Daoy (cell line): ENCODE measurements around the gene MYO15B. TPM values are rescaled to one million over a fixed set of nuclear protein-coding genes. Genes with fewer than 3 reads are reported as not detected.

Source experiments
- DNase-seq: peaks from one replicate; pipeline ENCODE4 v3.0.0-alpha.2; 2015; ENCODE audit warnings: low read depth
- total RNA-seq: library from RNA; depleted of rRNA; stranded (reverse); fragments of >200 nt; shearing (Covaris generic); gene quantifications from 2 replicates; pipeline ENCODE4 v1.2.3, GENCODE V29; 2014

The MYO15B gene
- total RNA-seq, 1 experiment from 2014 or later: 0.69 TPM

DNA sequence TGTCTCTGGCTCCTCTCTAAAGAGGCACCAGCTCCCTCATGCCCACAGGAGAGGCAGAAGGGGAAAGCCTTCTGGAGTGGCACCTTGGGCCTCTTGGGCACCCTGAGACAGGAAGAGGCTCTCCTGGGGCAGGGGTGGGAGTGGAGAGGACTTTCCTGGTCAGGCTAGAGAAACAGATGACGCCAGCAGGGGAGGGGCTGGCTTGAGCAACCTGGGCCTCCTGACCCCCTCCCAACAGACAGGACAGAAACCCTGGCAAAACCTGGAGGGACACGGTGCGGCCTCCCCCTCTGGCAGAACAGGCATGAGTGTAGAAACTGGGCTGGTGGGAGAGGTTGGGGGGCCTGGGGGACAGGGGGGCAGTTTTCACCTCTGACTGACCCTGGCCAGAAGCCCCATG is 51.7 kb downstream of the MYO15B start:
- DNase-seq: no peak

DNA sequence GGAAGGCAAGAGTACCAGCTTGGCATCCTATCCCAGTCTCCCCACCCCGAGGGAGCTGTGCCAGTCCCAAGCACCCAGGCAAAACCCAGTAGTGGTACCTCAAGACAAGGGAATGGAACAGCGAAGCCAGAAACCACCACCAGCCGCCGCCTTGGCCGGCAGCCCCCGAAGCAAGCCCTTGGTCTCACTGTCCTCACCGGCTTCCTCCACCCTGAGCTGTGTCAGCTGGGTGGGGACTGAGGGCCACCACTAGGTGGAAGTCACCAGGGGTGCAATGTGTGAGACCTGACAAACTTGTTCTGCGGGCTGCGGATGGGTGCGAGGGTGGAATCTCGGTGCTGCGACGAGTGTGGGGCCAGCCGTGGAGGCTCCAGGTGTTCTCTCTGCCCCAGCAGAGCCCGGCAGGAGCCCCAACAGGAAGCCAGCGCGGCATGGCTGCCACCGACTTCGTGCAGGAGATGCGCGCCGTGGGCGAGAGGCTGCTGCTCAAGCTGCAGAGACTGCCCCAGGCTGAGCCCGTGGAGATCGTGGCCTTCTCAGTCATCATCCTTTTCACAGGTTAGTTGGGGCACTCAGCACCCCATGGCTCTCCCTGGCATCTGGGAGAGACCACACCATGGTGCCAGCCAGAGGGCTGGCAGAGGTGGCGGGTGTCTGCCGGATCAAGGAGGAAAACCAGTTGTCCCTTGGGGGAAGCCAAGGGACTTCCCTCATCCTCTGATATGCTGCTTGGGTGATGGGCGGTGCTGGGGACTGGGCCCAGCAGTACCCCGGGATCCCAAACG is 52.4 kb downstream of the MYO15B start:
- DNase-seq: no peak

DNA sequence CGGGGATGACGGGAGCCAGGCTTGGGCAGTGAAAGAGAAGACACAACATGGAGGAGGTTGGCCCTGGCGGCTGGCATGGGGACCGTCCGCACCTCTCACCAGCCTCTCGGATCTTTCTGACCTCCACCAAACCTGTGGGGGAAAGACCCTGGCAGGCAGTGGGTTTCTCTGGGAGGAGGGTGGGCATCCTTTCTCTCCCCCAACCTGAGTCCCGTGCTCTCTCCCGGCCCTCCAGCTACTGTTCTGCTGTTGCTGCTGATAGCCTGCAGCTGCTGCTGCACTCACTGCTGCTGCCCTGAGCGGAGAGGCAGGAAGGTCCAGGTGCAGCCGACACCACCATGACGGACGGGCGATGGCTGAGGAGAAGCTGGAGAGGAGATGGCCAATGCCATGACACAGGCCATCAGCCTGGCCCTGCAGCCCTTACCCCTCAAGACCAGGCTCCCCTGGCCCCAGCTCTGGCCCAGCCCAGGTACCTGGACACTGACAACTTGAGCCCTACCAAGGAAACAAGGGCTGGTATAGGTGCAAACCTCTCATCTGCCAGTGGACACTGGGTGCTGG is 53.0 kb downstream of the MYO15B start:
- DNase-seq: no peak

DNA sequence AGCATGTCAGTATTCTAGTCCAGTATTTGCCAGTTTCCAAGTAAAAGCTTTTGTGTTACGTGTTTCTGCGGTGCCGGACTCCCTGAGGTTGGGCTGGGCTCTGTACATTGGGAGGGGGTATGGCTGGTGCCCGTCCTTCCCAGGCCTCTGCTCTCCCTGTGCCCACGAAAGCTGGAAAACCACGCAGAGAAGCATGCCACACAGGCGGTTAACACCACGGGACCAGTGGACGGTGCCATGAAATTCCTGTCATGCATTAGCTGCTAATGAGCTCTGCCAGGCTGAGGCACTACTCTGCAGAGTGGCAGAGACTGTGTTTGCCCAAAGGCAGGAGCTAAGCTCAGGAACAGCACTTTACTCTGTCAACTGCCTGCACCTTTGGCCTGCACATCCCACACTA is 53.7 kb downstream of the MYO15B start:
- no peak for DNase-seq

DNA sequence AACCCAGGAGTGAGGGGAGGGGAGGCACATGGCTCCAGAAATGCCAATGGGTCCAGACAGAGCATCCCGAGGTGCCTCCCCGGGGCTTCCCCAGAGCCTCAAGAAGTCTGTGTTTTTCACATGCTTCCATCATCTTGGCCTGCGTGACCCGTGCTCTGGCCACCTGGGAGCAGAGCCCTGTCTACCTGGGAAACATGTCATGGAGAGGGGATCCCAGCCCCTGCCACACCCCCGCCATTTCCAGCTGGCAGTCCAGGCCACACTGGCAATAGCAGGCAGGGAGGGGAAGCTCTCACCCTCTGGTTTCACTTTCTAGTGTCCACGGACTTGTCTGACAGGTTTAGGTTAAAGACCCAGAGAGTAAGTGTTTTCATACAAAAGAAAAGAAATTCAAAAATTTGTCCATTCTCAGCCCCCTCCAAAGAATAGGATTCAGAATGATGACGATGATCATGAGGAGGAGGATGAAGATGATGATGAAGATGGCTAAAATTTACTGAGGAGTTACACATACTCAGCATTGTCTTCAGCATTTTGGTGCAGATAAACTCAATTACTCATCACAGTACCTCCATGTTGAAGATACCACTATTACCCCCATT is 54.7 kb downstream of the MYO15B start:
- no peak for DNase-seq

DNA sequence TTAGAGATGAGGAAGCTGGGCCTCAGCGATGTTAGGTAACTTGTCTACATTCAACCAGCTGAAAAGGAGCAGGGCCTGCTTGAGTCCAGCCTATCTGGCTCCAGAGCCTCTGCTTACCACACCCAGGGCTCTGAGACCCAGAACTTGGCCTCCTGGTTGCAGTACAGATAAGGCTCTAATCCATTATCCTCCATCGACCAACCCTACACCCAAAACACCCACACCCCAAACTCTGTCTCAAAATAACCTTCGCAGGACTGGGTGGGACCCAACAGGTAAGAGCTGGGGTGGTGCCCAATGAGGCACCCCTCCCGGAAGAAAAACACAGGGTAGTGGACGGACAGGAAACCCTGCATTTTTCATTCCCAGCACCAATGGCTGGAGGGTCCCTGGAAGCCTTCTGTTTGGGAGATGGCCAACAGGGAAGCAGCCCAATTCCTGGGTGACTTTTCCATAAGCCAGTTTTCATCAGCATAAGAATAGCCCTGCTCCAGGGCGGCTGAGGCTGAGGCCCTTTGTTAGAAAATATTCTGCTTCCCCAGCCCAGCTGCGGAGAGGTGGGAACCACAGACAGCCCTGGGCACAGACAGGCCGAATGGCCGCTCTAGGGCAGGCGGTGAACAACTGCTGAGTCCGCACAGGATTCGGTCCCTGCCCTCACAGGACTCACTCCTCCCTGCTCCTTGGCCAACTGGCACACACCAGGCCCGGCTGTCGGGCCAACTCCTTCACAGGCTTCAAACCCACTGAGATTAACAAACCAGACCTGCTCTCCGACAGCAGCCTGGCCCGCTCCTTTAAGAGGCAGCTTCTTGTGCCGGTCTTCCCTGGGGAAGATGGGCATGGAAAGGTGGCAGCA is 55.4 kb downstream of the MYO15B start:
- DNase-seq: no peak

DNA sequence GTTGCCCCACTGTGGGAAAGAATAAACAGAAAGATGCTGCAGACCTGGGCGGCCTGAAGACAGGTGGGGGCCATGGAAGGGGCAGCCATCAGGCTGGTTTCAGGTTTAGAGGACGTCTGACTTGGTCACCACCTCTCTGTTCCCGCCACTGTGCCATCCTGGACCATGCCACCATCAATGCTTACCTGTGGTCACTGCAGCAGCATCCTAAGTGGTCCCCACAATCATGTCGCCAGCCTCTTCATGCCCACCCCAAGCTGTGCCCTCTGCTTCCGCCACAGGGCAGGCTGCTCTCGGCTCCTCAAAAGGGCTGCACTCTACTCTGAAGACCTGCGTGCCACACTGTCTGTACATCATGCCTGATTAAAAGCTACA is 56.0 kb downstream of the MYO15B start:
- DNase-seq: no peak

DNA sequence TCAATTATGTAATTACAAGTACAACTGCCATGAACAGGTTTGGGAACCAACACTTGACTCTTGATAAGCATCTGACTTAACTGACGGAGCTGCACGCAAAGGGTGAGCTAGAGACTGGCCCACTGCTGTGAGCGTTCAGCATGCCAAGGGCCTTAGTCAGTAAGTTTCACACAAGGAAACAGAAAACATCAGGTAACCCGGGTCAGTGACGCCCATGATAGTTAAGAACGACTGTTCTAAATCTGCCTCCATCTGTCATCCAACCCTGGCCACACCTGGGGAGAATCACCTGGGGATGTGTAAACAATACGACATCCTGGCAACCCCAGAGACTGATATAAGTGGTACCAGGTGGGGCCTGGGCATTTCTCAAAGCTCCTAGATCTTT is 57.9 kb downstream of the MYO15B start:
- DNase-seq: peak; percentile 92

DNA sequence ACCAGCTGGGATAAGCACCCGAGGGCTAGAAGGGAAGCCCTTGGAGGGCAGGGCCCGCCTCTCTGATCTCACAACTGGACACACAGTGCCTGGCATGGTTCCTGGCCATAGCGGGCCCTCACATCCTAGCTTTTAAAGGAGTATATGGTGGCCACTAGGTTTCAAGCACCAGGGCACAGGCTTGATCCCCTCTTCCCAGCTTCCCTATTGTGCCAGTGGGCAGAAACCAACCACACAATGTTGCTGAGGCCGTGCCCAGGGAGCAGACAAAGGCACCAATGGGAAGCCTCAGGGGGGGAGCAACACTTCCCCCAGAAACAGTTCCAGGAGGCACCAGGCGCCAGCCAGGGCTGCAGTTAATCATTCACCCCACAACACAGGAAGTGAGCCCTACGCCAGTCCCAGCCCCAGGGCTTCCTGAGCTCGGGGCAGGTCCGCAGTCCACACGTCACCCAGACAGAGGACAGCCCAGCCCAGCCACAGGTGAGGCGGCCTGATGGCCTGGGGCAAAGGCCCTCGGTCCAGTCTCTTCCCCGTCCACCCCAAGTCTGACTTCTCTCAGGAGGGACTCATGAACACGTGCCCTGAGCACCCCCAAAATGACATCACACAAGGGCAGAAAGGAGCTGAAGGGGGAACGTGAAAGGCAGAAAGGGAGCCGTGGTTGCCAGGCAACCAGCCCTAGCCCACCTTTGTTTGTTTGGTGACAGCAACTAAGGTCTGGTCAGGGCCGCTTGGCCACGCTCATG is 58.5 kb downstream of the MYO15B start:
- DNase-seq: peak; percentile 86

DNA sequence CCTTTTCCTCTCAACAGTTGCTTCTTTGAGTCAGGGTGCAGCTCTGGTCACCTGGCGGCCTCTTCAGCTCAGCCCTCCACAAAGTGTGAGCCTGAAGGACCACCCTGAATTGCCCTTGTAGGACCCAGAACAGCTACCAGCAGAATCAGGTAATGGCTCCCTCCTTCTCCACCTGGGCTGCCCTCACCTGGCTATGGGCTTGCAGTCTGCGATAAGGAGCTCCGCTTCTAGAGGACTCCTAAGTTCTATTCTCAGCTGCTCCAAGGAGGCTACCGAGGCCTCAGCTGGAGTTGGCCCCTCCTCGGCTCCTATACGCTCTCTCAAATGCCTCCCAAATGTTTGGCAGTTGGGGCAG is 59.0 kb downstream of the MYO15B start:
- no peak for DNase-seq

DNA sequence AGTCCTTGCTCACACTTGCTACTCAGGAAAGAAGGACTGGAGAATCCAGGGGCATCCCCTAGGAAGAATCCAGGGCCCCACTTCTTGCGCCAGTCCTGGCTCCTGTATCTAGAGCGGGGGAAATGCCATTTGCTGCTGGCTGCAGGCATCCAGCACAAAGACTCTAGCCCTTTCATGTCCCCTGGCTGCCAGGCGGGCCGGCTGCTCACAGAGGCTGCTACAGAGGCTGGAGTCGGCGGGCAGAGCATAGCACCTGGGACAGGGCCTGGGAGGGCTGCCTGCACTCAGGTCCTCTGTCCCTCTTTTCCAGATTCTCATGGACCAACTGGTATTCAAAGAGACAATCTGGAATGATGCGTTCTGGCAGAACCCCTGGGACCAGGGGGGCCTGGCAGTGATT is 59.5 kb downstream of the MYO15B start:
- no peak for DNase-seq

DNA sequence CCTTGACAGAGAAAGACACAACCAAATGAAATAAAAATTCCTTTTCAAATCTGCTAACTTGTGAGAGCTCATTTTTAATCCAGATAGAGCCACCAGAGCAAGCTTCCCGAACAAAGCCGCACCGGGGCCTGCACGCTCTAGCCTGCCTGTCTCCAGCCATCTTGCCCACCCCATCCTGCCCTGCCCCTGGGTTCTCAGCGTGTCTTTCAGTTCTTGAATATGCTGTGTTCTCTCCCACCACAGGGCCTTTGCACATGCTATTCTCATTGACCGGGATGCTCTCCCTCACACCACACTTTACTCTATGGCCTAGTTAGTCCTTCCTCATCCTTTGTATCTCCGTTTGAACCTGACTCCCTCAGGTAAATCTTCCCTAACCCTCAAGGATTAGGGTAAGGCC is 60.3 kb downstream of the MYO15B start:
- no peak for DNase-seq

DNA sequence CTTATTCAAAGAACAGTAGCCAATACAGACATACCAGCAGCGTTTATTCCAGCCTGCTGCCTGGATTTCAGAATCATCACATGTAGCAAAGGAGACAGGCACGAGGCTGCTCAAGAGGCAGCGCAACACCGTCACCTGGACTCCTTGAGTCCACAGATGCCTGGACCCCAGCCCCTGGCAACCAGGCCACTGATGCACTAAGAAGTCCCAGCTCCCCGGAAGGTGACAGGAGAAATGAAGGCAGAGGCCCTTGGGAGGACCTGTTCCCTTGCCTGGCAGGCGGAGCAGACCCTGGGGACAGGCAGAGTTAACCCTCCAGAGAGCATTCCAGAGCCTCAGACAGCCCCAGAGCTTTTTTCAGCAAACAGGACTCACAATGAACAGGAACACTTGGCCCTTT is 62.1 kb downstream of the MYO15B start:
- DNase-seq: no peak

DNA sequence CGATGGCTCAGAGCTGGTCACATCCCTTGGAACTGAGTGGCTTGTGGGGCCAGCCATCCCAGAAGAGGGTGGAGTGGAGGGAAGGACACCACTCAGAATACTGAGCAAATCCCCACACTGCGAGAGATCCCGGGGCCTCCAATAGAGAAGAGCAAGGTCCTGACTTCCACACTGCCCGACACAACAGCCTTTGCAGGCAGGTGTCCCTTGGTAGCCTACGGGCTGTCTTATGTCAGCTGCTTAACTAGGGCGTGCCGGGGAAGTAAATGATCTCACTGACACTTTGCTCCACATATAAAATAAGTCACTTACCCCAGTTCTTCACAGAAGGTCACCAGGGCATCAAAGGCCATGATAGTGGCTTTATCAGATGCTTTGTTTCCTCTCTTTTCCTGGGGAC is 63.3 kb downstream of the MYO15B start:
- DNase-seq: no peak

DNA sequence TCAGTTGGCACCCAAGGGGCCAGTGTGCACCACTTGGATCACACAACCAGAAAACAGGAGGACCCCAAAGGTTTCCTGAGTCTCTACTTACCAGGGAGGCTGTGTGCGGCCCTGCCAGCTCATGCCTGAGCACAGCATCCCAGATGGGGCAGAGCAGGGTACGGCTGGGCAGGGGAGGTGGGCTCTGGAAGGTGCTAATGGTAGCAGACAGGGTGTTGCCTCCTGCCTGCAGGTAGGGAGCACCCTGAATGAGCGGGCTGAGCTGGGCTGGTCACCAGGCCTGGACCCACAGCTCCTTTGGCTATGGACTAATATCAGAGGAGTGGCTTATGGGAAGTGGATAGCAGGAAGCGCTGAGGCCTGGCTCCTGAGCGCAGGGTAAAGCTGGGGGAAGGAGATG is 64.7 kb downstream of the MYO15B start:
- DNase-seq: no peak

DNA sequence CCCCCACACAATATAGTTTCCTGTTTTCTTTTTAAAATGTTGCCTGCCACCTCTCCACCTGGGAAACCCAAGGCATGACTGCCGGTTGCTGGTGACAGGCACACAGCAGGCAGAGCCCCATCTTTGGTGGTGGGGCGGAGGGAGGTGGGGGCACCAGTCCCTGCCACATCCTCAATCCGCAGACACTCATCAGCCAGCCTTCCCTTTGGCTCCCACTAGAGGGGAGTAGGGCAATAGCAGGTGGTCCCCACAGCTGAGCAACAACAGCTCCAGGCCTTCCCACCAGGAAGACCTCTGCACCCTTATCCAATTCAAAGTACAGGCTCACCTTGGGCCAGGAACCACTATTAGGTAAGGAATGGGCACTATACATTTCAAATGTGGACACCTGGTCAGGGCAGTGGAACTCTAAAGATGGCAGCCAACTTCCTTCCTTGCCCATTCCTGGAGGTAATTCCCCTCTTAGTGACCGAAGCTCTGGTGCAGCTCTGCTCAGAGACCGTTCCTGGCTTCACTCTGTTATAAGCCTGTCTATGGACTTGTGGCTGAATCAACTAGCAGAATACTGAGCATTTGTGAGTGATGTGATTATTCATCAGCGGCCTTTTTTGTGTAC is 65.4 kb downstream of the MYO15B start:
- DNase-seq: peak; percentile 52

DNA sequence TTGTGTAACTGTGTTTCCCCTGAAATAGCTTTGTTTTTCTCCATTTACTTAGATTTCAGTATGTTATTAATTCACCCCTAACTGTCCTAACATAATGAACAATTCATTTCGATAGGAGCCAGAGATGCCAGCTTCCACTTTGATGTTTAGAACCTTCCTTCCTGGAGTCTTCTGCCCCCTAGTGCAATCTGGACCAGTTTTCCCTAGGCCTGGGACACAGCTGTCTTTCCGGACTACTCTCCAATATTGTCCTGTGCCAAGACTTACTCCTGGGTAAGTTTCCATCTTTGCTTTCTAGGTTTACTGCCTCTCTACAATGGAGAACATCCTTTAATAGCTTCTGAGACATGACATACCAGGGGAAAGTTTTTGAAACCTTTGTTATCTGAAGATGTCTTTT is 66.6 kb downstream of the MYO15B start:
- DNase-seq: no peak

DNA sequence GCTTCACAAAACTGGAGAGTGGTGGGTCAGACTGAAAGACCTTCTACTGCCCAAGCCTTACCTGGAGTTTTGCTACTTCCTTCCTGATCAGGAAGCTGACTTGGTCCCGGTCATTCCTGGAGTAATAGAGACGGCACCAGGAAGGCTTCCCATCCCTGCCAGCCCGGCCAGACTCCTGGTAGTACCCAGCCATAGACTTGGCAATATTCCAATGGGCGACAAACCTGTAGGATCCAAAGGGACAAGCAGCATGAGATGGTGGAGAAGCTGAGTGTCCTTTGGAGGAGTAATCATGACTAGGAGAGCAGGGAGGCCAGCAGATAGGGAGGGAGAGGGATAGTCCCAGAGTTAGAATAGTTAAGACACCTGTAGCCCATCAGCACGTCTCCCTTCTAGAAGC is 70.6 kb downstream of the MYO15B start:
- DNase-seq: no peak

DNA sequence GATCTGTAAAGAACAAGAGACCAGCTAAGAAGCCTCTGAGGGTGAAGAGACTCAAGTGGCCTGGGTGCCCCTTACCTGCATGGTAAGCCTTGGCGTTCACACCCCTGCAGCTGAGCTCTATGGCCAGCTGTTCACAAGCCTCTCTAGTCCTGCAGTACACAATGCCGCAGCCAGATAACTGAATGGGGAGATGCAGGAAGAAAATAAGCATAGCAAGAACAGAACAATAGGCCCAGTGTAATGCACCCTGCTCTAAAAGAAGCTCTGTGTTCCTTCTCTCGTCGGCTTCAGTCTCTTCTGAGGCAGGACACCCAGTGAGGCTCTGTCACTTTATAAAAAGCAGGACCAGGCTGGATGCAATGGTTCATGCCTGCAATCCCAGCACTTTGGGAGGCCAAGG is 73.9 kb downstream of the MYO15B start:
- no peak for DNase-seq

DNA sequence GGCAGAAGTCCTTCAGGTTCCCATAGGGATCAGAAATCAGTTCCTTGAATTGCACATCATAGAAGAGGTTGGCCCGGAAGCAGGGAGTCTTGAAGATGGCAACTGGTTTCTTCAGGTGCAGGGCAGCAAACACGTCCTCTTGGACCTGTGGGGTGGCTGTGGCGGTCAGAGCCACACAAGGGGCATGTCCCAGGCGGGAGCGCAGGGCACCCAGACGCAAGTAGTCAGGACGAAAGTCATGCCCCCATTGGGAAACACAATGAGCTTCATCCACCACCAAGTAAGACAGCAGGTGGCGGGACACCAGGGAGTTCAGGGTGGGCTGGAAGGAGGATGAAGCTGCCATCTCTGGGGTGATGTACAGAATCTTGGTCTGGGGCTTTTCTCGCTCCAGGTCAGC is 74.9 kb downstream of the MYO15B start:
- DNase-seq: no peak

DNA sequence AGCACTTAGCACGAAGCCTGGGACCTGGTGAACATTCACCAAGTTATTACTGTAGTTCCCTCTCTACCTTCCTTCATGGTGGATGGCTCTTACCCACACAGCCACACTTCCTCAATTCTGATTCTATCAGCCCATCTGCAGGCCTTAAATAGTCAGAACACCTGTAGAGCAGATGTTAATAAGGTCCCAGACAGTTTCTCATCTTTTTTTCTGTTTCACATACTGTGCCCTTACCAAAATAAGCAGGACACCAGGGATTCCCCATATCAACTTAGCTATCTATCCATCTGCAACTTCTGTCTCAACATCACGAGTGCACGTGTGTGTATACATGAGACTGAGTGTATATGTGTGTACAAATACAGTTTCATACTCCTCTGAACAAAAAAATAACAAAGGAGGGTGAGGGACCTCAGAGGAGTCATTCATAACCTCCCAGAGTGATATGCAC is 76.5 kb downstream of the MYO15B start:
- no peak for DNase-seq
